H9 (cell line): ENCODE data around the gene GDI1. TPM values are rescaled to one million over a fixed set of nuclear protein-coding genes. Genes with fewer than 3 reads are reported as not detected.
A peak's percentile ranks its signal among the peaks of the same experiment; 100 is the strongest.

Experiments used
- DNase-seq: peaks from one replicate; pipeline ENCODE4 v3.0.0-alpha.2; 2017
- H2AFZ ChIP-seq: one replicate; pipeline ENCODE4 v1.6.1; 2013; ENCODE audit warnings: mild to moderate bottlenecking, low read length, control low read depth, moderate library complexity
- H2AK5ac ChIP-seq: 2 replicates; pipeline ENCODE4 v1.6.1; 2013; ENCODE audit warnings: low read length, control low read depth, mixed read lengths; ENCODE audit not compliant: insufficient read length
- H2BK120ac ChIP-seq: one replicate; pipeline ENCODE4 v1.6.1; 2013; ENCODE audit warnings: low read depth, mild to moderate bottlenecking, low read length, control low read depth, inconsistent platforms; ENCODE audit not compliant: poor library complexity, severe bottlenecking
- H2BK12ac ChIP-seq: 2 replicates; pipeline ENCODE4 v1.6.1; 2013; ENCODE audit warnings: low read length, control low read depth, mixed read lengths, low read depth; ENCODE audit not compliant: insufficient read length
- H2BK15ac ChIP-seq: 2 replicates; pipeline ENCODE4 v1.6.1; 2013; ENCODE audit warnings: low read depth, low read length, control low read depth
- H2BK20ac ChIP-seq: one replicate; pipeline ENCODE4 v1.6.1; 2013; ENCODE audit warnings: low read depth, mild to moderate bottlenecking, low read length, control low read depth, inconsistent platforms; ENCODE audit not compliant: poor library complexity, severe bottlenecking
- H2BK5ac ChIP-seq: 2 replicates; pipeline ENCODE4 v1.6.1; 2013; ENCODE audit warnings: low read length, control low read depth, mixed read lengths; ENCODE audit not compliant: insufficient read length
- H3K14ac ChIP-seq: 2 replicates; pipeline ENCODE4 v1.6.1; 2013; ENCODE audit warnings: low read length, control low read depth; ENCODE audit not compliant: insufficient read depth
- H3K18ac ChIP-seq: 2 replicates; pipeline ENCODE4 v1.6.1; 2013; ENCODE audit warnings: low read depth, mild to moderate bottlenecking, mixed read lengths, low read length, control low read depth; ENCODE audit not compliant: insufficient read length
- H3K23ac ChIP-seq: 2 replicates; pipeline ENCODE4 v1.6.1; 2013; ENCODE audit warnings: low read length, control low read depth, mixed read lengths, low read depth; ENCODE audit not compliant: insufficient read length
- H3K23me2 ChIP-seq: 2 replicates; pipeline ENCODE4 v1.6.1; 2013; ENCODE audit warnings: low read depth, mild to moderate bottlenecking, mixed read lengths, low read length, control low read depth; ENCODE audit not compliant: insufficient read length, poor library complexity, severe bottlenecking
- H3K27ac ChIP-seq: 2 replicates; pipeline ENCODE4 v1.5.1; 2013; ENCODE audit warnings: low read length, control low read depth, mixed read lengths, low read depth; ENCODE audit not compliant: insufficient read length
- H3K27me3 ChIP-seq: 2 replicates; pipeline ENCODE4 v1.6.1; 2013; ENCODE audit warnings: low read length, control low read depth, inconsistent platforms; ENCODE audit not compliant: insufficient read depth
- H3K4ac ChIP-seq: 2 replicates; pipeline ENCODE4 v1.6.1; 2013; ENCODE audit warnings: low read depth, mild to moderate bottlenecking, control low read depth, inconsistent platforms, low read length, moderate library complexity
- H3K4me1 ChIP-seq: 2 replicates; pipeline ENCODE4 v1.6.1; 2013; ENCODE audit warnings: low read length, control low read depth, inconsistent platforms; ENCODE audit not compliant: insufficient read depth
- H3K4me2 ChIP-seq: 2 replicates; pipeline ENCODE4 v1.6.1; 2013; ENCODE audit warnings: low read length, control low read depth, mixed read lengths; ENCODE audit not compliant: insufficient read length, insufficient read depth
- H3K56ac ChIP-seq: 2 replicates; pipeline ENCODE4 v1.6.1; 2013; ENCODE audit warnings: low read depth, mild to moderate bottlenecking, mixed read lengths, low read length, control low read depth; ENCODE audit not compliant: insufficient read length
- H3K79me1 ChIP-seq: 2 replicates; pipeline ENCODE4 v1.6.1; 2013; ENCODE audit warnings: low read depth, mild to moderate bottlenecking, moderate library complexity, low read length, control low read depth, inconsistent platforms; ENCODE audit not compliant: insufficient read depth, poor library complexity, severe bottlenecking
- H3K79me2 ChIP-seq: 2 replicates; pipeline ENCODE4 v1.6.1; 2013; ENCODE audit warnings: low read length, control low read depth, inconsistent platforms; ENCODE audit not compliant: insufficient read depth
- H3K9ac ChIP-seq: 2 replicates; pipeline ENCODE4 v1.6.1; 2013; ENCODE audit warnings: low read length, control low read depth, mixed read lengths; ENCODE audit not compliant: insufficient read length; ENCODE audit errors: extremely low read depth
- H3K9me3 ChIP-seq: one replicate; pipeline ENCODE4 v1.6.1; 2013; ENCODE audit warnings: low read depth, low read length, inconsistent platforms; ENCODE audit not compliant: control insufficient read depth
- H3T11ph ChIP-seq: one replicate; pipeline ENCODE4 v1.6.1; 2013; ENCODE audit warnings: mild to moderate bottlenecking, low read length, control low read depth, inconsistent platforms
- H4K20me1 ChIP-seq: one replicate; pipeline ENCODE4 v1.6.1; 2013; ENCODE audit not compliant: control insufficient read depth, insufficient read length, insufficient read depth
- H4K5ac ChIP-seq: 2 replicates; pipeline ENCODE4 v1.6.1; 2013; ENCODE audit warnings: low read depth, mild to moderate bottlenecking, mixed read lengths, low read length, control low read depth; ENCODE audit not compliant: insufficient read length
- H4K8ac ChIP-seq: replicated peaks from 2 replicates; pipeline ENCODE4 v1.6.1; 2013; ENCODE audit warnings: low read length, control low read depth, mixed read lengths, low read depth; ENCODE audit not compliant: insufficient read length
- H4K91ac ChIP-seq: 2 replicates; pipeline ENCODE4 v1.6.1; 2013; ENCODE audit warnings: low read depth, mild to moderate bottlenecking, moderate library complexity, mixed read lengths, low read length, control low read depth; ENCODE audit not compliant: insufficient read length
- H3K27ac Mint-ChIP-seq, 3 experiments: 2 replicates in 2 of 3; 3 replicates in 1 of 3; pipeline ENCODE4 v1.8.0; 2020 to 2021; ENCODE audit warnings: mixed read lengths in 3 of 3, mild to moderate bottlenecking in 1 of 3, moderate library complexity in 1 of 3
- H3K27me3 Mint-ChIP-seq: 2 replicates; pipeline ENCODE4 v1.8.0; 2021; ENCODE audit warnings: low read depth, mild to moderate bottlenecking, moderate library complexity, mixed read lengths
- H3K36me3 Mint-ChIP-seq, 3 experiments: 2 replicates in 2 of 3; 3 replicates in 1 of 3; pipeline ENCODE4 v1.8.0; 2020 to 2021; ENCODE audit warnings: low read depth in 3 of 3, mixed read lengths in 3 of 3; ENCODE audit not compliant: insufficient read depth in 1 of 3
- H3K4me1 Mint-ChIP-seq, 2 experiments: 2 replicates each; pipeline ENCODE4 v1.8.0; 2020; ENCODE audit warnings: mixed read lengths in 2 of 2
- H3K4me3 Mint-ChIP-seq, 2 experiments: 2 replicates in 1 of 2; 3 replicates in 1 of 2; pipeline ENCODE4 v1.8.0; 2020 to 2021; ENCODE audit warnings: mild to moderate bottlenecking in 2 of 2, mixed read lengths in 2 of 2, moderate library complexity in 1 of 2
- H3K9me3 Mint-ChIP-seq, 2 experiments: 2 replicates in 1 of 2; 3 replicates in 1 of 2; pipeline ENCODE4 v1.8.0; 2020; ENCODE audit warnings: mild to moderate bottlenecking in 2 of 2, mixed read lengths in 2 of 2, moderate library complexity in 1 of 2
- CTCF ChIP-seq: fragments of 200-600 bp; sonication (generic); conservative IDR thresholded peaks from 3 replicates; pipeline ENCODE4 v1.8.0; 2021; ENCODE audit warnings: antibody characterized with exemption, mild to moderate bottlenecking
- WGBS: extraction: QIAGEN DNeasy Blood & Tissue Kit; methylation state at CpG from one replicate; pipeline ENCODE4 v1.1.7; 2013; ENCODE audit warnings: missing lambda C conversion rate, low lambda C conversion rate, mixed read lengths; ENCODE audit not compliant: insufficient read length; ENCODE audit errors: extremely low coverage; 5-methylcytosine and 5-hydroxymethylcytosine counted together
- total RNA-seq: library from RNA; stranded (reverse); gene quantifications from 2 replicates; pipeline ENCODE4 v1.2.1, GENCODE V29; 2021

GDI1 gene
- total RNA-seq, 1 experiment from 2014 or later, result 111 TPM

GRCh38 chrX:154487518-154488290 lies 50.8 kb downstream of the GDI1 start:
- no peak overlapping the region for H4K5ac ChIP-seq
- no peak overlapping the region for H2BK20ac ChIP-seq
- H3K27me3 ChIP-seq, result no peaks in the 10 kb centered on the region
- no peaks in the 10 kb centered on the region for H3K23me2 ChIP-seq
- no peaks in the 10 kb centered on the region; the same call in 1 of the 2 replicates for H3K4me1 ChIP-seq
- H2BK5ac ChIP-seq, result no peak overlapping the region
- no peak overlapping the region for H3K27ac ChIP-seq
- no CpG with 5 or more reads among the region's 28 CpGs for WGBS
- peak overlapping the region in 1 of 2 experiments; percentile 59; a peak in 3 of 5 replicates for H3K4me3 Mint-ChIP-seq
- no peak overlapping the region for H4K8ac ChIP-seq
- no peak overlapping the region for H2BK120ac ChIP-seq
- no peak overlapping the region for H3K4ac ChIP-seq
- H3K27ac Mint-ChIP-seq, result no peak overlapping the region
- H3K23ac ChIP-seq, result no peak overlapping the region
- H2BK15ac ChIP-seq, result no peak overlapping the region
- no peaks in the 10 kb centered on the region for H3K79me1 ChIP-seq
- peaks cover 46% of the 10 kb centered on the region for H3K9me3 ChIP-seq
- H3K9ac ChIP-seq, result no peak overlapping the region
- H3K27me3 Mint-ChIP-seq, result peaks cover under 1% of the 10 kb centered on the region
- no peak overlapping the region for H3T11ph ChIP-seq
- DNase-seq, result no peak
- no peak overlapping the region for H4K91ac ChIP-seq
- H4K20me1 ChIP-seq, result no peaks in the 10 kb centered on the region
- no peak for TF ChIP-seq CTCF
- H3K4me1 Mint-ChIP-seq, result peaks cover 3 to 12% of the 10 kb centered on the region in 2 experiments; a peak in 3 of 4 replicates
- H2AK5ac ChIP-seq, result no peak overlapping the region
- H3K79me2 ChIP-seq, result no peaks in the 10 kb centered on the region
- no peak overlapping the region for H2BK12ac ChIP-seq
- H3K4me2 ChIP-seq, result no peak overlapping the region
- peaks cover 3 to 22% (median 22%) of the 10 kb centered on the region in 3 experiments; a peak in 6 of 7 replicates for H3K36me3 Mint-ChIP-seq
- H3K9me3 Mint-ChIP-seq, result peaks cover 65 to 72% of the 10 kb centered on the region in 2 experiments
- H3K56ac ChIP-seq, result no peak overlapping the region
- no peak overlapping the region for H3K18ac ChIP-seq
- H2AFZ ChIP-seq, result no peak overlapping the region
- H3K14ac ChIP-seq, result no peak overlapping the region
